Measurements from ENCODE around the gene FHDC1. TPM values are rescaled to one million over a fixed set of nuclear protein-coding genes. Genes with fewer than 3 reads are reported as not detected.

FHDC1 gene
- total RNA-seq, 1 experiment from 2014 or later, result 2.0 TPM

DNA sequence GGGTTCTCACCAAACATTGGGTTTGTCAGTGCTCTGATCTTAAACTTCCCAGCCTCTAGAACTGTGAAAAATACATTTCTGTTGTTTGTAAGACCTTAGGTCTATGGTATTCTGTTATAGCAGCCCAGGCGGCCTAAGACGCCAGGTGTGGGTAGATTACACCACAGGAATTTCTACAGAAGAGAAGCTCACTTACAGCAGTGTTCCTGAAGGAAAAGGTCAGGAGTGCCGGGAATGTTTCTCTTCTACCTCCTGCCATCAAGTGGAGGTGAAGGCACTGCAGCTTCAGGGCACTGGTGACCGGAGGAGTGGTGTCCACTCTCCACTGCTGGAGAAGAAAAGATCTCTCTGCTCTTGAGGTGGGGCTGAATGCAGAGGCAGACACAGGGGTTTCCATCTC is 45.7 kb downstream of the FHDC1 start:
- H3K36me3 Mint-ChIP-seq (ENCODE audit: insufficient read depth, unreplicated experiment), result no peaks in the 10 kb centered on the region
- DNase-seq (ENCODE audit: unreplicated experiment), result peak; percentile 17
- POLR2A ChIA-PET, result interaction anchor here (1.3 to 5.3 kb wide), 5 partner anchors 12 to 86 kb away, joined by 3 to 48 read pairs (median 10); partner anchors contain the start of gene FHDC1
- TF ChIP-seq, protein P1, sequence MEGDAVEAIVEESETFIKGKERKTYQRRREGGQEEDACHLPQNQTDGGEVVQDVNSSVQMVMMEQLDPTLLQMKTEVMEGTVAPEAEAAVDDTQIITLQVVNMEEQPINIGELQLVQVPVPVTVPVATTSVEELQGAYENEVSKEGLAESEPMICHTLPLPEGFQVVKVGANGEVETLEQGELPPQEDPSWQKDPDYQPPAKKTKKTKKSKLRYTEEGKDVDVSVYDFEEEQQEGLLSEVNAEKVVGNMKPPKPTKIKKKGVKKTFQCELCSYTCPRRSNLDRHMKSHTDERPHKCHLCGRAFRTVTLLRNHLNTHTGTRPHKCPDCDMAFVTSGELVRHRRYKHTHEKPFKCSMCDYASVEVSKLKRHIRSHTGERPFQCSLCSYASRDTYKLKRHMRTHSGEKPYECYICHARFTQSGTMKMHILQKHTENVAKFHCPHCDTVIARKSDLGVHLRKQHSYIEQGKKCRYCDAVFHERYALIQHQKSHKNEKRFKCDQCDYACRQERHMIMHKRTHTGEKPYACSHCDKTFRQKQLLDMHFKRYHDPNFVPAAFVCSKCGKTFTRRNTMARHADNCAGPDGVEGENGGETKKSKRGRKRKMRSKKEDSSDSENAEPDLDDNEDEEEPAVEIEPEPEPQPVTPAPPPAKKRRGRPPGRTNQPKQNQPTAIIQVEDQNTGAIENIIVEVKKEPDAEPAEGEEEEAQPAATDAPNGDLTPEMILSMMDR (IDR thresholded peaks at IDR 0.05; ENCODE audit: unreplicated experiment), result no peak
- no peak overlapping the region for H3K4me3 Mint-ChIP-seq (ENCODE audit: unreplicated experiment)
- no peak overlapping the region for H3K27ac Mint-ChIP-seq (ENCODE audit: low read depth, unreplicated experiment)
- H3K9me3 Mint-ChIP-seq (ENCODE audit: unreplicated experiment), result no peaks in the 10 kb centered on the region
- peaks cover 19% of the 10 kb centered on the region for H3K4me1 Mint-ChIP-seq (ENCODE audit: insufficient read depth, unreplicated experiment)
- no peaks in the 10 kb centered on the region for H3K27me3 Mint-ChIP-seq (ENCODE audit: insufficient read depth, unreplicated experiment)
- CTCF ChIA-PET, result interaction anchor here (0.6 to 1.0 kb wide), 3 partner anchors 129 to 1662 kb away, joined by 3 to 5 read pairs (median 4); no protein-coding TSS in a partner anchor
- intact Hi-C loops (cut with micrococcal nuclease), result no loop called here
- BruUV-seq (replicated peaks), result no TSS peak

DNA sequence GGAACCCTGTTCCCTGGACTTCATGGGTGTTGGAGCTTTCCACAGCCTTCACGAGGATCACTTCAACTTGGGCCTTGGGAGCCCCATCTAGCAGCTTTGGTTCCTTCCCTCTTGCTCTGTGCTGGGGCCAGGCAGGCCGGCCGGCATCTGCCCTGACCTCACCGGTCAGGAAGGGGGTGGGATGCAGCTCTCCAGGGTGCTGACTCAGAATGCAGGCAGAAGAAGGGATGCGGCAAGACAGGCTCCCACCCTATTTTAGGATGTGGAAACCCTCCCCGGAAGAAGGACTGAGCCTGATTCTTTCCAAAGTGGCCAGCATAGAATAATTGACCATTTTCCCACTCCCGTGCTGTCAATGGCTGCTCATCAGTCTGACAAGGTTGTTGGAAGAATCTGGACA is 47.1 kb downstream of the FHDC1 start:
- peaks cover 19% of the 10 kb centered on the region for H3K4me1 Mint-ChIP-seq (ENCODE audit: insufficient read depth, unreplicated experiment)

DNA sequence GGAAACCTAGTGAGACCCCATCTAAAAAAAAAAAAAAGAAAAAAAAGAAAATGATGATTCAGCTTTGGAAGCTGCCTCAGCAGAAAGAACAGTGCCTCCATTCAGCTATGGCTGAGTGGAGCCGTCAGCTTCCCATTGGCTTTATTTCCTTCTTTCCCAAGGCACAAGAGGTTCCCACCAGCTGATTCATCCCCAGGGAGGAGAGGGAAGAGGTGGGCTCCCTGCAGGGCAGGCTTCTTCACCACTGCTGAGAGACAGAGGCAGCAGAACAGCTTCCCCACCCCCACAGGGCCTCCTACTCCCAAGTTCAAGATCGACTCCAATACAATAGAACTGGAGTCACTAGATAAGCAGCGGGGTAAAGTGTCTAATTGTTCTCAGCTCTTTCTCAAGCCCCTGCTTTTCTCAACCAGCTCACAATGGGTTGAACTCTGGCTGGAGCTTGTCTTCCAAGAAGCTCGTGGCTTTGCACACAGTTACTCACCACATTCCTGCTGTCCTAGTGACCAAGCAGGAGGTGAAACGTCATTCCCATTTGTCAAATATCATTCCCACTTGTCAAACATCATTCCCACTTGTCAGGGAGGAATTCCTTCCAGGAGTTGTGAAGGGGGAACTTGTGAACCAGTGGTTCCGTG is 47.8 kb downstream of the FHDC1 start:
- intact Hi-C loops (cut with micrococcal nuclease), result no loop called here
- no TSS peak for BruUV-seq (replicated peaks)
- no peak overlapping the region for H3K27ac Mint-ChIP-seq (ENCODE audit: low read depth, unreplicated experiment)

More for the DNA sequence above, 47.1 kb downstream of the FHDC1 start:
- Mint-ChIP-seq H3K4me3 (ENCODE audit: unreplicated experiment) (no peak overlapping the region), H3K36me3 (ENCODE audit: insufficient read depth, unreplicated experiment) (no peaks in the 10 kb centered on the region), H3K9me3 (ENCODE audit: unreplicated experiment) (no peaks in the 10 kb centered on the region), H3K27me3 (ENCODE audit: insufficient read depth, unreplicated experiment) (no peaks in the 10 kb centered on the region), H3K27ac (ENCODE audit: low read depth, unreplicated experiment) (no peak overlapping the region)
- intact Hi-C loops (cut with micrococcal nuclease), result no loop called here
- no TSS peak for BruUV-seq (replicated peaks)
- TF ChIP-seq, protein P1 (IDR thresholded peaks at IDR 0.05; ENCODE audit: unreplicated experiment), result no peak
- POLR2A ChIA-PET, result interaction anchor here (1.8 to 5.3 kb wide), 3 partner anchors 10 to 15 kb away, joined by 6 to 48 read pairs (median 14); no protein-coding TSS in a partner anchor
- CTCF ChIA-PET, result interaction anchor here (0.5 to 1.6 kb wide), 12 partner anchors 9 to 685 kb away, joined by 3 to 8 read pairs (median 4); no protein-coding TSS in a partner anchor
- DNase-seq (ENCODE audit: unreplicated experiment), result no peak

More for the DNA sequence above, 47.8 kb downstream of the FHDC1 start:
- CTCF ChIA-PET, result interaction anchor here (0.6 to 1.6 kb wide), 10 partner anchors 10 to 1910 kb away, joined by 3 to 4 read pairs (median 4); no protein-coding TSS in a partner anchor
- no peaks in the 10 kb centered on the region for H3K27me3 Mint-ChIP-seq (ENCODE audit: insufficient read depth, unreplicated experiment)
- H3K36me3 Mint-ChIP-seq (ENCODE audit: insufficient read depth, unreplicated experiment), result no peaks in the 10 kb centered on the region
- DNase-seq (ENCODE audit: unreplicated experiment), result peak; percentile 58
- TF ChIP-seq, protein P1 (IDR thresholded peaks at IDR 0.05; ENCODE audit: unreplicated experiment), result no peak
- H3K4me3 Mint-ChIP-seq (ENCODE audit: unreplicated experiment), result no peak overlapping the region
- POLR2A ChIA-PET, result interaction anchor here (1.2 to 5.3 kb wide), 5 partner anchors 11 to 47 kb away, joined by 3 to 48 read pairs (median 6); partner anchors contain the start of gene FHDC1
- peaks cover 19% of the 10 kb centered on the region for H3K4me1 Mint-ChIP-seq (ENCODE audit: insufficient read depth, unreplicated experiment)
- H3K9me3 Mint-ChIP-seq (ENCODE audit: unreplicated experiment), result no peaks in the 10 kb centered on the region
